GM19324 (cell line): ENCODE results near the gene SOBP.

Source experiments
- ATAC-seq: cut with Tn5 transposase; IDR thresholded peaks from one replicate; pipeline ENCODE4 v1.9.1; 2021; ENCODE audit warnings: mild to moderate bottlenecking, moderate library complexity; ENCODE audit not compliant: unreplicated experiment, low FRiP score

The SOBP gene

DNA sequence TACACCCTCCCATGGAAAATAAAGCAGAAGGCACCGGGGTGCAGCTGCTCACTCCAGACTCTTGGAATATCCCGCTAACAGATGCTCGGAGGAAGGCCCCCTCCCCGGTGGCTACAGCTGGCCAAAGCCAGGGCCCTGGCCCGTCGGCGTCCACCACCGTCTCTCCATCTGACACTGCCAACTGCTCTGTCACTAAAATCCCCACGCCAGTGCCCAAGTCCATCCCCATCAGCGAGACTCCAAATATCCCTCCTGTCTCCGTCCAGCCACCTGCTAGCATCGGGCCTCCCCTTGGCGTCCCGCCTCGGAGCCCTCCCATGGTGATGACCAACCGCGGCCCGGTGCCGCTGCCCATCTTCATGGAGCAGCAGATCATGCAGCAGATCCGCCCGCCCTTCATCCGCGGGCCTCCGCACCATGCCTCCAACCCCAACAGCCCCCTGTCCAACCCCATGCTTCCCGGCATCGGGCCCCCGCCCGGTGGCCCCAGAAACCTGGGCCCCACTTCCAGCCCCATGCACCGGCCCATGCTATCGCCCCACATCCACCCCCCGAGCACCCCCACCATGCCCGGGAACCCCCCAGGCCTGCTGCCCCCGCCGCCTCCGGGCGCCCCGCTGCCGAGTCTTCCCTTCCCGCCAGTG is 143.9 kb downstream of the SOBP start:
- no peak for ATAC-seq

DNA sequence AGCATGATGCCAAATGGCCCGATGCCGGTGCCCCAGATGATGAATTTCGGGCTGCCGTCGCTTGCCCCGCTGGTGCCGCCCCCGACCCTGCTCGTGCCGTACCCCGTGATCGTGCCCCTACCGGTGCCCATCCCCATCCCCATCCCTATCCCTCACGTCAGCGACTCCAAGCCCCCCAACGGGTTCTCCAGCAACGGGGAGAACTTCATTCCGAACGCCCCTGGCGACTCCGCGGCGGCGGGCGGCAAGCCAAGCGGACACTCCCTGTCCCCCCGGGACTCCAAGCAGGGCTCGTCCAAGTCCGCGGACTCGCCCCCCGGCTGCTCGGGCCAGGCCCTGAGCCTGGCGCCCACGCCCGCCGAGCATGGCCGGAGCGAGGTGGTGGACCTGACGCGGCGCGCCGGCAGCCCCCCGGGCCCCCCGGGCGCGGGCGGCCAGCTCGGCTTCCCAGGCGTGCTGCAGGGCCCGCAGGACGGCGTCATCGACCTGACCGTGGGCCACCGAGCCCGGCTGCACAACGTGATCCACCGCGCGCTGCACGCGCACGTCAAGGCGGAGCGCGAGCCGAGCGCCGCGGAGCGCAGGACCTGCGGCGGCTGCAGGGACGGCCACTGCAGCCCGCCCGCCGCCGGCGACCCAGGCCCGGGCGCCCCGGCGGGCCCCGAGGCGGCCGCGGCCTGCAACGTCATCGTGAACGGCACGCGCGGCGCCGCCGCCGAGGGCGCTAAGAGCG is 144.6 kb downstream of the SOBP start:
- no peak for ATAC-seq

DNA sequence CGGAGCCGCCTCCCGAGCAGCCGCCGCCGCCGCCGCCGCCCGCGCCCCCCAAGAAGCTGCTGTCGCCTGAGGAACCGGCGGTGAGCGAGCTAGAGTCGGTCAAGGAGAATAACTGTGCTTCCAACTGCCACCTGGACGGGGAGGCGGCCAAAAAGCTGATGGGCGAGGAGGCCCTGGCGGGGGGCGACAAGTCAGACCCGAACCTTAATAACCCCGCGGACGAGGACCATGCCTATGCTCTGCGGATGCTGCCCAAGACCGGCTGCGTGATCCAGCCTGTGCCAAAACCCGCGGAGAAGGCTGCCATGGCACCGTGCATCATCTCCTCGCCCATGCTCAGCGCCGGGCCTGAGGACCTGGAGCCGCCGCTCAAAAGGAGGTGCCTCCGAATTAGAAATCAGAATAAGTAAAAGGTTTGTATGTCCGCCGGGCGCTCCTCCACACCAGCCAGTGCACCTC is 145.2 kb downstream of the SOBP start:
- ATAC-seq: no peak

DNA sequence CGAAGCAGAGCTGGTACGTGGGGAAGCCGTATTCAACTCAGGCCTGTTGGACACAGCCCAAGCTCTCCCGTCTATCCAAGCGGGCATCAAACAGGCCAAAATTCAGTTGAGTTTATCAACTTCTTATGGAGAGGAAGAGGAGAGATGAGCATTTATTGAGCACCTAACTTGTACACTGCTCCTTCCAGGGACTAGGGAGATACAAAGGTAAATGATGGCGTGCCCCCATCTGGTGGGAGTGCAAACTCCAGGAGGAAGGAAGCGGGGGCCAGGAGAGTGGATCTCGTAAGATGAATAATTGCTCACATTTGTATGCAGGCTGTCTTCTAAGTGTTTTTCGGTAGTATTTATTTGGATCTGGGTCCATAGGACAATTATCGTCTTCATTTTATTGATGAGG is 146.6 kb downstream of the SOBP start:
- ATAC-seq: no peak

GRCh38 chr6:107637316-107638315 is 147.7 kb downstream of the SOBP start:
- ATAC-seq: no peak

- no peak for ATAC-seq
Observed at GRCh38 chr6:107638493-107638892, 148.6 kb downstream of the SOBP start.

DNA sequence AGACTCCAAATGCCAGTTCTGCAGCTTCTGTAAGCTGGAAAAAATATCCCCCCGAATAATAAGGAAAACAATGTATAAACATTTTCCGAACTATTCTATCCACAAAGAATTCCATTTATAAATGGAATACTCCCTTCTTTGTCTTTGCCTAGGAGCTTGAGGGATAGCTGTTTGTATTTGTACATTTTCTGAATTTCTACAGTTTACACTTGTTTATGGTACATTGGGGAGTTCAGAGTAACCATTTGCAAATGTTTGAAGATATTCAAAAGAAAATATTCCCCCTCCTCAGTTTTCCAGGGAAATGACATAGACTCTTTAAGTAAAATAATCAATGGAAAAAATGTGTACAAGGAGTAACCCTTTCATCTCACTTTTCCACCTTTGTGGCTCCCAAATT is 149.6 kb downstream of the SOBP start:
- ATAC-seq: no peak

DNA sequence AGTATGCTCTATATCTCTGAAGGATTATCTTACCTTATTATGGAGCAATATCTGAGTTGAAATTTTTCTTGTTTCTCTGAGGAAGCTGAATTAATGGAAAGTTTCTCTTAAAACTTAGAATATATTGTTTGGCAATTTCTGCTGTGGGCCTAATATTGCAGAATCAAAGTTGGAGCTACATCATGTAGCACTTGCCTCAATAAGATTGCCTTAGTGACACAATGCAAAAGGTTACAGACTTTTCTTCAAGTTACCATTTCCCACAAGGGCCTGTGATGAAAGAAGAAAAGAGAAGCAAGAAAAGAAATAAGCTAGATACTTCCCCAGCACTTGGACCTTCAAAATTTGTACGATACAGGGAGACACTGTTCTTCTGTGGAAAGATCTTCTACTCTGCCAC is 151.2 kb downstream of the SOBP start:
- ATAC-seq: no peak

DNA sequence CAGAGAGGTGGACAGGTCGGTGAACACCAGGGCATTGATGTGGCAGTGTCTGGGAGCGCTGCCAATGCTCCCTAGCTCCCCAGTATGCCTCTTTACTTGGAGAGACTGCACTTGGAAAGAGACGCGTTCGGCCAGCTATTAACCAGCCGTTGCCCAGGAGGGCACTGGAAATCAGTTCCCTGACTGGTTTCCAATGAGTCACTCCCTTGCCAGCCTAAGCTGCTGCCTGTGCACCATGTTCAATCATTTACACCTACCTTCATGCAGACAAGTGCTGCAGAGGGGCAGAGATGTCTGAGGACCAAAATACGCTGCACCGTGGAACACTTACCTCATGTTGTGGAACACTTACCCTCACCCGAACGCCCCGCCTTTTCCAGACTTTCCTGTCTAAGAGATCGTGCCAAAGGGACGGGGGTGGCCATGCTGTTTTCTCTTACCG is 151.6 kb downstream of the SOBP start:
- ATAC-seq: no peak

DNA sequence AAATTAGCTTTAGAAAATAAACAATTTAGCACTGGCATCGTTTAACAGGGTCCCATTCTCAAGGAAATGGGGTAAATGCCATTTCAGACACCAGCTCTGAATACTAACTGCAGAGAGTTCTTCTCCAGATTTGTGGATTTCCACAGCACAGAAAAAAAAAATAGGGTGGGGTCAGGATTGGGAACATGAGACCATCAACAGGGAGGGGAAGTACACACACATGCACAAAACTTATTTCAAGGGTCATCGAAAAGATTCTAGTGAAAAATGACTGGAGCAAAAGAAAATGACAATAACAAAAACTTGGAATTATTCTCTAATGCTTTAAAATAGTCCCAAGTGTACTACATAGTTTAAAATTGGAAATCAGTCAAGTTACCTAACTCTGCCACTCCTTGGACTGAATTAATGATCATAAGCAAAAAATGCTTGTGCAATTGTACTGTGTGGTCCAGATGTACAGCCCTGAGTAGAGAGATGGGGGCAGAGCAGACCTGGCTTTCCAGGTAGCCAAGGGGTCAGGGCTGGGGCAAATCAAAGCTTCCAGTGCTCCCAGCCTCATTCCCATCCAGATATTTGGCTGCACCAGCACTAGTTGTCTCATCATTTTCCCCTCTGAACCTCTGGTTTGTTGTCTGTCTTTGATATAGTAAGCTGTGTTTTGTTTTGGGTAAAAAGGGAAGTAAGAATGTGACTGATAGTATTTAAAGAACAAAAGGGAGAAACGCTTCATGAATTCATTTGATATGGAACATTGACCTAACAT is 152.4 kb downstream of the SOBP start:
- no peak for ATAC-seq

GRCh38 chr6:107642861-107643328 is 153.0 kb downstream of the SOBP start:
- ATAC-seq: no peak

- no peak for ATAC-seq
Observed at GRCh38 chr6:107644513-107644912, 154.6 kb downstream of the SOBP start.

- no peak for ATAC-seq
Observed at GRCh38 chr6:107645740-107646139, 155.8 kb downstream of the SOBP start.

DNA sequence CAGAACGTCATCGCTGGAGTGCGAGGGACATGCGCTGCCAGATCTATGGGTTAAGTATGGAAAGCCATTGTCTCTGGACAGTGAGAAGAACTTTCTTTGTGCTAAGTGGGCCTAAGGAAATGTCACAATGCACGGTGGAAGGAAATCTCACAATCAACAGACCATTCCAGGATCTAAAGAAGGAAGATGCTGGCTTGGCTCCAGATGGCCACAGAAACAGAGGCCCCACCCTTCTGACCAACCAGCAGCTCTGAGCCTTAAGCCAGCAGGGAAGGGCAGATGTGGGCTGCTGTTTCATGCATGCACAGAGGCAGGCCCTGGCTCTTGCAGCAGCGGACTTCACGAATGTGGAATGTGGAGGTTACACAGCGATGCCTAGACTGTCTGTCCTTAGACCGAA is 156.3 kb downstream of the SOBP start:
- no peak for ATAC-seq

DNA sequence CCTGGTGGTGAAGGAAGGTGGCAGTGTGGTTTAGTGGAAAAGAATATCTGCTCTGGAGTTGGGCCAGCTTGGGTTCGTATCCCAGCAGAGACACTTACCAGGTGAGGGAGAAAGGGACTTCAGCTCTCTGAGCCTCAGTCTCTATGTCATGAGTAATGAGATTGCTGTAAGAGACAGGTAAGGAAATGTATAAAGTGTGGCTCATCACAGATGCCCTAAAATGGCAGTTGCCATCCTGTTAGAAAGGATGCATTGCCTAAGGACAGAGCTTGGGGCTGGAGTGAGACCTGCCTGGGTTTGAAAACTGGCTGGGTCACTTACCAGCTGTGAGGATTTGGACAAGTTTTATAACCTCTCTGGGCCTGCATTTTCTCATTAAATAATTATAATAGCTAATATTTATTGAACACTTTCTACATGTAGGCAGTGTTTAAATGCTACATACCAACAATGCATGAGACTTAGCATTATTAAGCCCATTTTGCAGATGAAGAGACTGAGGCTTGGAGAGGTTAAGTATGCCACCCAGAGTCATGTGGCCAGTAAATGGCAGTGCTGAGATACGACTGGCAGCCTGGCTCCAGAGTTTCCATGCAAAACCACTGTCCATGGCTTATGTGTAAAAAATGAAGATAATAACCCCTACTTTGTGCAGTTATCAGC is 157.0 kb downstream of the SOBP start:
- no peak for ATAC-seq

- ATAC-seq: no peak
Observed at GRCh38 chr6:107647439-107647948, 157.6 kb downstream of the SOBP start.

- ATAC-seq: no peak
Observed at GRCh38 chr6:107648983-107649382, 159.1 kb downstream of the SOBP start.

GRCh38 chr6:107652526-107653182 is 162.7 kb downstream of the SOBP start:
- no peak for ATAC-seq

- no peak for ATAC-seq
Observed at GRCh38 chr6:107653183-107653580, 163.3 kb downstream of the SOBP start.
